H1 (cell line): Measurements from ENCODE around the gene MAP3K3. TPM values are rescaled to one million over a fixed set of nuclear protein-coding genes. Genes with fewer than 3 reads are reported as not detected.

ENCODE experiments used
- CTCF ChIA-PET: fragments of 300-600 bp; sonication (Branson Sonifier 250); formaldehyde crosslinking; loops from one replicate; lab custom pipeline; 2021; ENCODE audit not compliant: partially characterized antibody; lab: Charles Lee
- POLR2A ChIA-PET: fragments of 300-600 bp; sonication (Branson Sonifier 250); formaldehyde crosslinking; loops from one replicate; lab custom pipeline; 2021; ENCODE audit warnings: inconsistent platforms; ENCODE audit not compliant: partially characterized antibody; lab: Charles Lee
- DNase-seq, 2 experiments: peaks; one replicate each; pipeline versions ENCODE4 v3.0.0 to v3.0.0-alpha.2; 2010 to 2022; ENCODE audit warnings: low spot score in 2 of 2, low read depth in 1 of 2, mixed read lengths in 1 of 2
- FAIRE-seq: peaks from 2 replicates; lab custom pipeline; 2011; peaks lifted over from hg19 to GRCh38; lab: Jason Lieb, UNC
- H2AFZ ChIP-seq: 2 replicates; pipeline ENCODE4 v1.8.1; 2012; ENCODE audit warnings: low read length, inconsistent platforms
- H2AK5ac ChIP-seq: 2 replicates; pipeline ENCODE4 v1.6.1; 2013; ENCODE audit warnings: low read depth, low read length
- H2BK120ac ChIP-seq: replicated peaks from 2 replicates; pipeline ENCODE3; 2013; ENCODE audit warnings: low read depth, low read length, inconsistent platforms
- H2BK12ac ChIP-seq: 2 replicates; pipeline ENCODE4 v1.6.1; 2013; ENCODE audit warnings: low read depth, low read length
- H2BK15ac ChIP-seq: 2 replicates; pipeline ENCODE4 v1.6.1; 2013; ENCODE audit warnings: low read length
- H2BK20ac ChIP-seq: 2 replicates; pipeline ENCODE4 v1.6.1; 2013; ENCODE audit warnings: low read length
- H2BK5ac ChIP-seq: 2 replicates; pipeline ENCODE4 v1.6.1; 2013; ENCODE audit warnings: low read depth, low read length
- H3K14ac ChIP-seq: 2 replicates; pipeline ENCODE4 v1.6.1; 2013; ENCODE audit warnings: inconsistent platforms; ENCODE audit not compliant: insufficient read length
- H3K18ac ChIP-seq: 2 replicates; pipeline ENCODE4 v1.6.1; 2013; ENCODE audit warnings: low read length; ENCODE audit errors: extremely low read depth
- H3K23ac ChIP-seq: 2 replicates; pipeline ENCODE4 v1.6.1; 2013; ENCODE audit warnings: inconsistent platforms; ENCODE audit not compliant: insufficient read length
- H3K23me2 ChIP-seq: 2 replicates; pipeline ENCODE4 v1.6.1; 2013; ENCODE audit warnings: low read depth, low read length
- H3K27ac ChIP-seq: 2 replicates; pipeline ENCODE4 v1.6.1; 2011; ENCODE audit warnings: low read depth, low read length, inconsistent platforms
- H3K27me3 ChIP-seq, 4 experiments: replicated peaks in 1 of 4; 1 replicate in 1 of 4; 2 replicates in 3 of 4; pipeline versions ENCODE4 v1.6.1 to v1.8.1; 2011 to 2013; ENCODE audit warnings: low read length in 3 of 4, mild to moderate bottlenecking in 3 of 4, inconsistent platforms in 2 of 4, mixed read lengths in 2 of 4, moderate library complexity in 1 of 4; ENCODE audit not compliant: control insufficient read depth in 3 of 4, insufficient read depth in 3 of 4; ENCODE audit errors: extremely low read depth in 1 of 4
- H3K36me3 ChIP-seq, 4 experiments: 2 replicates each; pipeline versions ENCODE4 v1.6.1 to v1.8.1; 2011 to 2013; ENCODE audit warnings: mild to moderate bottlenecking in 4 of 4, low read length in 3 of 4, moderate library complexity in 2 of 4, control low read depth in 1 of 4, inconsistent platforms in 1 of 4; ENCODE audit not compliant: insufficient read depth in 4 of 4, control insufficient read depth in 2 of 4
- H3K4ac ChIP-seq: replicated peaks from 2 replicates; pipeline ENCODE3; 2013; ENCODE audit warnings: low read length, low read depth, mixed read lengths, inconsistent platforms; ENCODE audit not compliant: insufficient read length
- H3K4me1 ChIP-seq, 4 experiments: replicated peaks in 1 of 4; 1 replicate in 1 of 4; 2 replicates in 3 of 4; pipeline versions ENCODE4 v1.6.1 to v1.8.1; 2011 to 2013; ENCODE audit warnings: low read length in 3 of 4, inconsistent platforms in 2 of 4, mixed read lengths in 1 of 4; ENCODE audit not compliant: insufficient read depth in 4 of 4, control insufficient read depth in 3 of 4
- H3K4me2 ChIP-seq, 2 experiments: 2 replicates each; pipeline versions ENCODE4 v1.6.1 to v1.8.1; 2011 to 2013; ENCODE audit warnings: low read depth in 2 of 2, low read length in 2 of 2, control low read depth in 1 of 2, inconsistent platforms in 1 of 2, mild to moderate bottlenecking in 1 of 2; ENCODE audit not compliant: insufficient read depth in 1 of 2
- H3K4me3 ChIP-seq, 4 experiments: fragments of 200-600, 300-600 bp in 1 of 4; sonication (generic), shearing (Covaris generic), sonication (Bioruptor Twin) in 1 of 4; 2 replicates each; pipeline versions ENCODE4 v1.5.1 to v1.8.1; 2011 to 2016; ENCODE audit warnings: low read length in 4 of 4, low read depth in 3 of 4, control low read depth in 2 of 4, inconsistent platforms in 2 of 4, mild to moderate bottlenecking in 2 of 4, mixed read lengths in 1 of 4, moderate library complexity in 1 of 4; ENCODE audit not compliant: insufficient read depth in 2 of 4; ENCODE audit errors: extremely low read depth in 1 of 4
- H3K56ac ChIP-seq: replicated peaks from 2 replicates; pipeline ENCODE3; 2013; ENCODE audit warnings: low read depth, mild to moderate bottlenecking, mixed read lengths, low read length, inconsistent platforms; ENCODE audit not compliant: insufficient read length
- H3K79me1 ChIP-seq: 2 replicates; pipeline ENCODE4 v1.6.1; 2013; ENCODE audit warnings: low read depth, low read length, control low read depth
- H3K79me2 ChIP-seq, 2 experiments: 2 replicates each; pipeline versions ENCODE4 v1.6.1 to v1.8.1; 2012 to 2013; ENCODE audit warnings: low read length in 2 of 2, mild to moderate bottlenecking in 2 of 2, inconsistent platforms in 1 of 2; ENCODE audit not compliant: insufficient read depth in 2 of 2, control insufficient read depth in 1 of 2
- H3K9ac ChIP-seq, 4 experiments: replicated peaks in 1 of 4; 1 replicate in 1 of 4; 2 replicates in 3 of 4; pipeline versions ENCODE4 v1.6.1 to v1.8.1; 2011 to 2013; ENCODE audit warnings: low read depth in 3 of 4, low read length in 3 of 4, control low read depth in 2 of 4, mild to moderate bottlenecking in 2 of 4, moderate library complexity in 2 of 4, inconsistent platforms in 1 of 4; ENCODE audit errors: extremely low read depth in 1 of 4
- H3K9me3 ChIP-seq, 2 experiments: 2 replicates each; pipeline versions ENCODE4 v1.6.1 to v1.8.1; 2012 to 2013; ENCODE audit warnings: mild to moderate bottlenecking in 2 of 2, moderate library complexity in 2 of 2, control low read depth in 1 of 2, inconsistent platforms in 1 of 2, low read depth in 1 of 2, low read length in 1 of 2, mixed read lengths in 1 of 2; ENCODE audit not compliant: insufficient read depth in 2 of 2
- H4K20me1 ChIP-seq, 2 experiments: replicated peaks in 1 of 2; 2 replicates each; pipeline versions ENCODE3 to v1.8.1; 2011 to 2013; ENCODE audit warnings: inconsistent platforms in 2 of 2, low read length in 2 of 2, mild to moderate bottlenecking in 1 of 2; ENCODE audit not compliant: insufficient read depth in 2 of 2, control insufficient read depth in 1 of 2
- H4K5ac ChIP-seq: 2 replicates; pipeline ENCODE4 v1.6.1; 2013; ENCODE audit warnings: low read length, low read depth, mixed read lengths, inconsistent platforms; ENCODE audit not compliant: insufficient read length
- H4K8ac ChIP-seq: 2 replicates; pipeline ENCODE4 v1.8.0; 2013; ENCODE audit warnings: mild to moderate bottlenecking, moderate library complexity, low read length, inconsistent platforms; ENCODE audit not compliant: insufficient read depth; ENCODE audit errors: extremely low read depth
- H4K91ac ChIP-seq: replicated peaks from 2 replicates; pipeline ENCODE3; 2013; ENCODE audit warnings: low read length, mixed read lengths, inconsistent platforms; ENCODE audit not compliant: insufficient read length
- CHD1 ChIP-seq: IDR thresholded peaks from 2 replicates; pipeline ENCODE4 v1.6.1; 2012; ENCODE audit warnings: low read depth, low read length, improper control_type of control experiment
- EP300 ChIP-seq, 2 experiments: IDR thresholded peaks; 1 replicate in 1 of 2; 2 replicates in 1 of 2; pipeline ENCODE4 v1.6.1; 2011 to 2012; ENCODE audit warnings: low read depth in 2 of 2, low read length in 2 of 2, mild to moderate bottlenecking in 2 of 2, borderline replicate concordance in 1 of 2, inconsistent platforms in 1 of 2, moderate library complexity in 1 of 2
- KDM1A ChIP-seq: fragments of 200-600, 300-600 bp; sonication (generic); IDR thresholded peaks from 2 replicates; pipeline ENCODE4 v1.7.1; 2016; ENCODE audit warnings: mild to moderate bottlenecking, low read length, borderline replicate concordance
- POLR2AphosphoS5 ChIP-seq: IDR thresholded peaks from 2 replicates; pipeline ENCODE4 v1.6.1; 2011; ENCODE audit warnings: low read depth, low read length
- SAP30 ChIP-seq: fragments of 300-600 bp; sonication (generic); IDR thresholded peaks from 2 replicates; pipeline ENCODE4 v1.7.1; 2012; ENCODE audit warnings: low read length, moderate library complexity, mild to moderate bottlenecking, inconsistent platforms; ENCODE audit not compliant: insufficient read depth, insufficient replicate concordance
- SIRT6 ChIP-seq: IDR thresholded peaks from one replicate; pipeline ENCODE4 v1.7.1; 2012; ENCODE audit warnings: low read length, inconsistent platforms
- SP2 ChIP-seq: IDR thresholded peaks from 2 replicates; pipeline ENCODE4 v1.6.1; 2012; ENCODE audit warnings: mild to moderate bottlenecking, low read length, inconsistent platforms
- SUZ12 ChIP-seq: fragments of 200-600 bp; sonication (generic); IDR thresholded peaks from 2 replicates; pipeline ENCODE4 v1.6.1; 2012; ENCODE audit warnings: mild to moderate bottlenecking, inconsistent platforms, low read length, moderate library complexity, mixed read lengths
- YY1 ChIP-seq: IDR thresholded peaks from 2 replicates; pipeline ENCODE4 v1.6.1; 2011; ENCODE audit warnings: low read depth, mild to moderate bottlenecking, low read length
- WGBS, 2 experiments: shearing (Covaris generic) in 1 of 2; methylation state at CpG; one replicate each; pipeline versions ENCODE4 v1.1.6 to v1.1.7; 2013 to 2015; ENCODE audit warnings: low lambda C conversion rate in 2 of 2, mixed read lengths in 2 of 2, inconsistent platforms in 1 of 2, low coverage in 1 of 2, missing lambda C conversion rate in 1 of 2; ENCODE audit not compliant: insufficient replicate concordance in 2 of 2, insufficient coverage in 1 of 2, insufficient read length in 1 of 2; ENCODE audit errors: extremely low coverage in 1 of 2, missing lambda C conversion rate in 1 of 2; 5-methylcytosine and 5-hydroxymethylcytosine counted together
- polyA plus RNA-seq, 7 experiments: library from polyadenylated mRNA; depleted of rRNA in 3 of 7; stranded (reverse) in 5 of 7; unstranded in 2 of 7; fragments of >200 nt in 5 of 7; fragments of 200-250 nt in 2 of 7; gene quantifications; 1 replicate in 5 of 7; 2 replicates in 1 of 7; 4 replicates in 1 of 7; pipeline versions ENCODE4 v1.2.1 to v1.2.3, GENCODE V29; 2011 to 2013; ENCODE audit warnings: missing spikeins in 2 of 7, mixed read lengths in 2 of 7
- total RNA-seq: library from RNA; stranded (reverse); fragmentation: NEBNext Ultra II Directional; extraction: Animal tissue kit (Norgen Biotek cat#: 25700); gene quantifications from 2 replicates; pipeline ENCODE4 v1.2.1, GENCODE V29; 2021

MAP3K3 gene
- total and polyA plus RNA-seq, 2 of the 8 experiments (the other 6 are each of a cell fraction or from before 2014, with no cell fraction given): 10.3 to 21.0 TPM

DNA sequence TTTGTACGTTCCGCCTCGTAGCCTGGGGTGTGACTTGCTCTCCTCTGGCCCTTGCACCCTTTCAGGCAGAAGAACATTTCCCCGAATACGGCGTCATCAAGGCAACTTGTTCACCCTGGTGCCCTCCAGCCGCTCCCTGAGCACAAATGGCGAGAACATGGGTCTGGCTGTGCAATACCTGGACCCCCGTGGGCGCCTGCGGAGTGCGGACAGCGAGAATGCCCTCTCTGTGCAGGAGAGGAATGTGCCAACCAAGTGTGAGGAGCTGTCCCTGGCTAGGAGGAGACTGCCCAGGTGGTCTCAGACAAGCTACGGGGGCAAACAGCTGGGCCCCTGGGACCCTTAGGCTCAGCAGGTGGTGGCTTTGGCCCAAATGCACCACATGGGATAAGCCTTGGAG, 67.3 kb downstream of the MAP3K3 start:
- no peak overlapping the region for H3K23ac ChIP-seq
- no peak overlapping the region for H2AFZ ChIP-seq
- no peaks in the 10 kb centered on the region for H3K9me3 ChIP-seq
- no peak overlapping the region for H3K9ac ChIP-seq
- no peak overlapping the region for H3K4me3 ChIP-seq
- CTCF ChIA-PET: interaction anchor here (0.9 to 4.2 kb wide), 4 partner anchors 9 to 77 kb away, joined by 4 to 28 read pairs (median 6); no protein-coding TSS in a partner anchor
- peaks cover 0 to 1% of the 10 kb centered on the region in 2 experiments for H4K20me1 ChIP-seq
- WGBS, 2 experiments: 95% methylated on average over 14 of the region's 14 CpGs; no CpG with 5 or more reads in 1 of the 2 experiments
- H4K5ac ChIP-seq: no peak overlapping the region
- no peaks in the 10 kb centered on the region for H3K27me3 ChIP-seq
- DNase-seq: no peak
- no peak overlapping the region for H3K14ac ChIP-seq
- peaks cover 4 to 13% (median 9%) of the 10 kb centered on the region in 4 experiments; a peak in 5 of 8 replicates for H3K36me3 ChIP-seq
- H4K8ac ChIP-seq: no peak overlapping the region
- no peak overlapping the region for H2BK15ac ChIP-seq
- H2BK12ac ChIP-seq: no peak overlapping the region
- FAIRE-seq: no peak
- no peak overlapping the region for H3K27ac ChIP-seq
- H4K91ac ChIP-seq: no peak overlapping the region
- H2BK5ac ChIP-seq: no peak overlapping the region
- no peak overlapping the region for H3K56ac ChIP-seq
- no peak overlapping the region for H2AK5ac ChIP-seq
- H3K4ac ChIP-seq: no peak overlapping the region
- POLR2A ChIA-PET: no interaction called here
- H2BK120ac ChIP-seq: no peak overlapping the region
- H3K23me2 ChIP-seq: no peaks in the 10 kb centered on the region
- TF ChIP-seq POLR2AphosphoS5 (no peak), EP300 (IDR thresholded peaks at IDR 0.05; ENCODE audit: borderline replicate concordance in 1 of 2, low read depth in 2 of 2, low read length in 2 of 2) (no peak), SP2 (no peak), KDM1A (no peak), SAP30 (no peak), YY1 (no peak), CHD1 (no peak), SIRT6 (no peak), SUZ12 (no peak)
- peaks cover 0 to 1% (median under 1%) of the 10 kb centered on the region in 4 experiments; a peak in 3 of 7 replicates for H3K4me1 ChIP-seq
- H3K4me2 ChIP-seq: no peak overlapping the region
- no peaks in the 10 kb centered on the region for H3K79me2 ChIP-seq
- H2BK20ac ChIP-seq: no peak overlapping the region
- H3K18ac ChIP-seq: no peak overlapping the region
- no peaks in the 10 kb centered on the region for H3K79me1 ChIP-seq
